Measurements from ENCODE around the gene ZNF469. TPM values are rescaled to one million over a fixed set of nuclear protein-coding genes. Genes with fewer than 3 reads are reported as not detected.

Gene ZNF469
- total RNA-seq, 1 donor from 2014 or later, result 60.5 TPM

GRCh38 chr16:88390265-88390664 is 7.5 kb downstream of the ZNF469 start:
- no peak for DNase-seq (ENCODE audit: low spot score)
- Mint-ChIP-seq H3K27ac (ENCODE audit: unreplicated experiment) (no peak overlapping the region), H3K9me3 (ENCODE audit: low read depth) (no peaks in the 10 kb centered on the region), H3K36me3 (ENCODE audit: low read depth) (peaks cover 16% of the 10 kb centered on the region), H3K27me3 (ENCODE audit: low read depth) (no peaks in the 10 kb centered on the region), H3K4me3 (ENCODE audit: unreplicated experiment) (no peak overlapping the region), H3K4me1 (ENCODE audit: low read depth) (peaks cover 55% of the 10 kb centered on the region)
- no peak for TF ChIP-seq CTCF (IDR thresholded peaks at IDR 0.05)

- Mint-ChIP-seq H3K27me3 (ENCODE audit: low read depth) (no peaks in the 10 kb centered on the region), H3K4me1 (ENCODE audit: low read depth) (peaks cover 51% of the 10 kb centered on the region), H3K27ac (ENCODE audit: unreplicated experiment) (no peak overlapping the region), H3K9me3 (ENCODE audit: low read depth) (no peaks in the 10 kb centered on the region), H3K36me3 (ENCODE audit: low read depth) (peaks cover 16% of the 10 kb centered on the region), H3K4me3 (ENCODE audit: unreplicated experiment) (no peak overlapping the region)
- TF ChIP-seq CTCF (IDR thresholded peaks at IDR 0.05), result no peak
- no peak for DNase-seq (ENCODE audit: low spot score)
Observed at GRCh38 chr16:88390735-88391134, 8.0 kb downstream of the ZNF469 start.

GRCh38 chr16:88391144-88391850 is 8.5 kb downstream of the ZNF469 start:
- peaks cover 15% of the 10 kb centered on the region for H3K36me3 Mint-ChIP-seq (ENCODE audit: low read depth)
- H3K4me3 Mint-ChIP-seq (ENCODE audit: unreplicated experiment), result no peak overlapping the region
- no peak for TF ChIP-seq CTCF (IDR thresholded peaks at IDR 0.05)
- H3K27ac Mint-ChIP-seq (ENCODE audit: unreplicated experiment), result no peak overlapping the region
- no peaks in the 10 kb centered on the region for H3K27me3 Mint-ChIP-seq (ENCODE audit: low read depth)
- no peak for DNase-seq (ENCODE audit: low spot score)
- H3K4me1 Mint-ChIP-seq (ENCODE audit: low read depth), result peaks cover 45% of the 10 kb centered on the region
- H3K9me3 Mint-ChIP-seq (ENCODE audit: low read depth), result no peaks in the 10 kb centered on the region

- no peak for TF ChIP-seq CTCF (IDR thresholded peaks at IDR 0.05)
- Mint-ChIP-seq H3K4me1 (ENCODE audit: low read depth) (peaks cover 38% of the 10 kb centered on the region), H3K36me3 (ENCODE audit: low read depth) (peaks cover 13% of the 10 kb centered on the region), H3K27ac (ENCODE audit: unreplicated experiment) (peak overlapping the region; percentile 29), H3K9me3 (ENCODE audit: low read depth) (no peaks in the 10 kb centered on the region), H3K4me3 (ENCODE audit: unreplicated experiment) (no peak overlapping the region), H3K27me3 (ENCODE audit: low read depth) (no peaks in the 10 kb centered on the region)
- no peak for DNase-seq (ENCODE audit: low spot score)
Observed at GRCh38 chr16:88392111-88392510, 9.4 kb downstream of the ZNF469 start.

- Mint-ChIP-seq H3K4me3 (ENCODE audit: unreplicated experiment) (no peak overlapping the region), H3K27me3 (ENCODE audit: low read depth) (no peaks in the 10 kb centered on the region), H3K27ac (ENCODE audit: unreplicated experiment) (peak overlapping the region; percentile 3), H3K4me1 (ENCODE audit: low read depth) (peaks cover 34% of the 10 kb centered on the region), H3K36me3 (ENCODE audit: low read depth) (peaks cover 16% of the 10 kb centered on the region), H3K9me3 (ENCODE audit: low read depth) (no peaks in the 10 kb centered on the region)
- no peak for TF ChIP-seq CTCF (IDR thresholded peaks at IDR 0.05)
- DNase-seq (ENCODE audit: low spot score), result no peak
Observed at GRCh38 chr16:88392616-88393015, 9.9 kb downstream of the ZNF469 start.

All from chondrocyte (in vitro differentiated cells).